GM13976 (cell line): ENCODE results near the gene ZNF557.
"Not testable (repeated sequence)": the region's sequence is repeated elsewhere in the genome, so short reads cannot be mapped to it uniquely, and the experiment has no call there.

Experiments used
- DNase-seq: peaks from one replicate; pipeline ENCODE4 v3.0.0; 2012; ENCODE audit warnings: low spot score
- in situ Hi-C: fragments of 300-500 bp; cut with MboI; formaldehyde crosslinking; loops from one replicate; pipeline ENCODE4 v1.12.0; 2022; ENCODE audit warnings: low sequenced_read_pairs, mixed read lengths, inconsistent platforms; ENCODE audit not compliant: unreplicated experiment
- TF ChIP-seq, protein P1 (sequence below): IDR thresholded peaks from 2 replicates; pipeline ENCODE4 v1.5.1; 2012; ENCODE audit warnings: borderline replicate concordance, mild to moderate bottlenecking; ENCODE audit not compliant: insufficient read depth; ENCODE audit errors: extremely low read depth, missing control alignments, control extremely low read depth

ZNF557 gene

DNA sequence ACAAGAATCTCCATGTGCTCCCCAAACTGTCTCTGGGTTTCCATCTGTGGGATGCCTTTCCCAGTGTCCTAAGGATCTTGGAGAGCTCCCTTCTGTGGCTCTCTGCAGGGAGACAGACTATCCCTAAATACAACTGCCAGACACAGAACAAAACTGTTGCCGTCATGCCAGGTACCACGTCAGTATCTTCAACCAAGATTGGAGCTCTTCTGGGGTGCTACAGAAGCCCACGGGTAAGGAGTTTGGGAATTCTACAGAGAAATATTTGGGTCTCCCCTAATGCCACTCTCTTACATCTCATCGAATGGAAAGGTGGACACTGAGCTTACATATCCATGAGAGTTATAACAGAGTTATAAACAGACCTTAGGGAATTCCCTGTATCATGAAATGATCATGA is 6.2 kb upstream of the ZNF557 start:
- no peak for DNase-seq
- in situ Hi-C loops = no loop called here
- TF ChIP-seq, protein P1, sequence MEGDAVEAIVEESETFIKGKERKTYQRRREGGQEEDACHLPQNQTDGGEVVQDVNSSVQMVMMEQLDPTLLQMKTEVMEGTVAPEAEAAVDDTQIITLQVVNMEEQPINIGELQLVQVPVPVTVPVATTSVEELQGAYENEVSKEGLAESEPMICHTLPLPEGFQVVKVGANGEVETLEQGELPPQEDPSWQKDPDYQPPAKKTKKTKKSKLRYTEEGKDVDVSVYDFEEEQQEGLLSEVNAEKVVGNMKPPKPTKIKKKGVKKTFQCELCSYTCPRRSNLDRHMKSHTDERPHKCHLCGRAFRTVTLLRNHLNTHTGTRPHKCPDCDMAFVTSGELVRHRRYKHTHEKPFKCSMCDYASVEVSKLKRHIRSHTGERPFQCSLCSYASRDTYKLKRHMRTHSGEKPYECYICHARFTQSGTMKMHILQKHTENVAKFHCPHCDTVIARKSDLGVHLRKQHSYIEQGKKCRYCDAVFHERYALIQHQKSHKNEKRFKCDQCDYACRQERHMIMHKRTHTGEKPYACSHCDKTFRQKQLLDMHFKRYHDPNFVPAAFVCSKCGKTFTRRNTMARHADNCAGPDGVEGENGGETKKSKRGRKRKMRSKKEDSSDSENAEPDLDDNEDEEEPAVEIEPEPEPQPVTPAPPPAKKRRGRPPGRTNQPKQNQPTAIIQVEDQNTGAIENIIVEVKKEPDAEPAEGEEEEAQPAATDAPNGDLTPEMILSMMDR = no peak

DNA sequence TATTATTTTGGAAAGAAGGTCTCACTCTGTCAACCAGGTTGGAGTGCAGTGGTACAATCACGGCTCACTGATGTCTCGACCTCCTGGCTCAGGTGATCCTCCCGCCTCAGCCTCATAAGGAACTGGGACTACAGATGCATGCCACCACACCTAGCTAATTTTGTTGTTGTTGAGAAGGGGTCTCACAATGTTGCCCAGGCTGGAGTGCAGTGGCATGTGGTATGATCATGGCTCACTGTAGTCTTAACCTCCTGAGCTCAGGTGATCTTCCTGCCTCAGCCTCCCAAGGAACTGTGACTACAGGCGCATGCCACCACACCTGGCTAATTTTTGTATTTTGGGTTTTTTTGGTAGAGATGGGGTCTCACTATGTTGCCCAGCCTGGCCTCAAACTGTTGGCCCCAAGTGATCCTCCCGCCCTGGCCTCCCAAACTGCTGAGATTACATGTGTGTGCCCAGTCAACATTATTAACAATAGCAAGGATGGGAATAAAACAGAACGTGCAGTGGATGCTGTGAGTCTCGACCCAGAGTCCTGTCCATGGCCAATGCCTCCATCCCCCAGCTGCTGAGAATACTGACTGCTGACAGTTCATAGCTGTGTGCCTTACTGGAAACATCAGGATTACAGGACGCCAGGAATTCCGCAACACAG is 5.6 kb upstream of the ZNF557 start:
- in situ Hi-C loops = no loop called here
- TF ChIP-seq, protein P1 = no peak
- no peak for DNase-seq

DNA sequence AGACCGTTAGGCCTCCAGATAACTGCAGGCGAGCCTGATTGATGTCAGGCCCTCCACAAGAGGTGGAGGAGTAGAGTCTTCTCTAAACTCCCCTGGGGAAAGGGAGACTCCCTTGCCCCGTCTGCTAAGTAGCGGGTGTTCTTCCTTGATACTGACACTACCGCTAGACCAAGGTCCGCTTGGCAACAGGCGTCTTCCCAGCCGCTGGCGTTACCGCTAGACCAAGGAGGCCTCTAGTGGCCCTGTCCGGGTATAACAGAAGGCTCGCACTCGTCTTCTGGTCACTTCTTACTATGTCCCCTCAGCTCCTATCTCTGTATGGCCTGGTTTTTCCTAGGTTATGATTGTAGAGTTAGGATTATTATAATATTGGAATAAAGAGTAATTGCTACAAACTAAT is 2.4 kb upstream of the ZNF557 start:
- in situ Hi-C loops, DNase-seq: not testable (repeated sequence)

DNA sequence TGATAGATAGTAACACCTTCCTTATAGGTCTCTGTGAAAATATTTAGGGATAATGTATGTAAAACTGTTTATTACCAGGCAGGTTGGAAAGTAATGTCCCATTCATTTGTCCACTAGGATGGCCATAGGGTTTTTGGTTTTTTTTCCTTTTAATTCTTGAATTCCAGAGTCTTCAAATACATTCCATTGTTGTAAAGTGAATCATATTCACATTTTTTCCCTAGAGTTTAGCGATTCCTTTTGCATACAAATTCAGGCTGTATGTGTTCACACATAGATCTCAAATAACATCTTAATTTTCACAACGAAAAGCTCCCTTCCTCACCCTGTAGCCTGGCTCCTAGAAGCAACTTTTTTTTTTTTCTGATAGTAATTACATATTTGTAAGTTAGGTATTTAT is 1.8 kb upstream of the ZNF557 start:
- no peak for DNase-seq
- in situ Hi-C loops = no loop called here
- TF ChIP-seq, protein P1 = no peak

DNA sequence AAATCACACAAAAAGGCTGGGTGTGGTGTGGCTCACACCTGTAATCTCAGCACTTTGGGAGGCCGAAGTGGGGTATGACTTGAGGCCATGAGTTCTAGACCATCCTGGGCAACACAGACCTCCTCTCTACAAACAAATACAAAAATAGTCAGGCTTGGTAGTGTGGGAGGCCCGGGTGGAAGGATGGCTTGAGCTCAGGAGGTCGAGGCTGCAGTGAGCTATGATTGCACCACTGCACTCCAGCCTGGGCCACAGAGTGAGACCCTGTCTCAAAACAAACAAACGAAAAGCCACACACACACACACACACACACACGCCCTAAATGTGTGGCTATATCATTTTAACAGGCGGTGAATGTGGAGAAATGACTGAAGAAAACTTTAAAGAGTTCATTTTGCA is 904 bp upstream of the ZNF557 start:
- no peak for DNase-seq
- TF ChIP-seq, protein P1 = no peak
- in situ Hi-C loops = no loop called here

DNA sequence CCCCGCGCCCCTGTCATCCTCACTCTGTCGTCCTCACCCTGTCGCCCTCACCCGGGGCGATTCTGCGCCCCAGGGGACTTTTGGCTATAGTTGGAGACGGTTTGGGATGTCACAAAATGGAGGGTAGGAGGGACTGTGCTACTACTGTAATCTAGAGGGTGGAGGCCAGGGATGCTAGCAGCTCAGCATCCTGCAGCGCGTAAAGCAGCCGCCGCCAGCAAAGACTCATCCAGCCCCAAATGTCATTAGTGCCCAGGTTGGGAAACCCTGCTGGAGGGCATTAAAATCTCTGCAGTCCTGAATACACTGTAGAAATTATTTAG is 362 bp downstream of the ZNF557 start:
- DNase-seq = no peak
- in situ Hi-C loops = no loop called here

DNA sequence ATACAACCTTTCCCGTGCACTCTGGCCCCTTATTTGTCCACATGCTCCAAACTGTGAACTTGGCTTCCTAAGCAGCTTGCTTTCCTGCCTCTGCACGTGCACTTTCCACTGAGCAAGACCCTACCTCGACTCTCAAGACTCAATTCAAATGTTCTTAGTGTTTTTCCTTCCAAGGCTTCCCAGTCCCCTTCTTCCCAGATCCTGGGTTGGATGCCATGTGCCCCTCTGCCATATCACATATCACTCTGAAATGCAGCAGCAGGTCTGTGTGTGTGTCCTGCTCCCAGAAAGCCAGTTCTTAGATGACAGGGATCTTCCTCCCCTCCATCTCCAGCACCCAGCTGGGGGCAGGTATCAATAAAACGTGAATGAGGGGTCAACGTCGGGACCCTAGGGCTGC is 3.0 kb downstream of the ZNF557 start:
- no peak for DNase-seq
- TF ChIP-seq, protein P1 = no peak
- in situ Hi-C loops = no loop called here

More for the DNA sequence above, 362 bp downstream of the ZNF557 start:
- TF ChIP-seq, protein P1 = no peak
